A673 (cell line): Measurements from ENCODE around the gene RHOB. TPM values are rescaled to one million over a fixed set of nuclear protein-coding genes. Genes with fewer than 3 reads are reported as not detected.

Experiments
- BruUV-seq: library from RNA; stranded (reverse); fragments of 400-500 nt; replicated peaks from 2 replicates; lab custom pipeline; 2021; lab: Mats Ljungman, UMichigan
- CTCF ChIA-PET: fragments of 300-600 bp; sonication (Branson Sonifier 250); formaldehyde crosslinking; loops from one replicate; lab custom pipeline; 2022; ENCODE audit warnings: antibody characterized with exemption; lab: Charles Lee
- POLR2A ChIA-PET: fragments of 300-600 bp; sonication (Branson Sonifier 250); formaldehyde crosslinking; loops from one replicate; lab custom pipeline; 2022; ENCODE audit warnings: antibody characterized with exemption; ENCODE audit not compliant: low non-redundant PET; lab: Charles Lee
- DNase-seq: peaks from one replicate; pipeline ENCODE4 v3.0.0-alpha.2; 2015; ENCODE audit warnings: low spot score
- H3K27ac ChIP-seq: fragments of 200-600 bp; sonication (generic); 2 replicates; pipeline ENCODE4 v1.5.1; 2016; ENCODE audit warnings: mixed run types, low read depth, mild to moderate bottlenecking, mixed read lengths, antibody characterized with exemption, low read length; ENCODE audit not compliant: poor library complexity, severe bottlenecking
- H3K27me3 ChIP-seq: fragments of 200-600 bp; sonication (generic); replicated peaks from 2 replicates; pipeline ENCODE4 v1.6.1; 2017; ENCODE audit warnings: mixed run types, low read depth, mild to moderate bottlenecking, mixed read lengths, antibody characterized with exemption, low read length; ENCODE audit not compliant: insufficient read depth, poor library complexity
- H3K36me3 ChIP-seq: fragments of 200-600 bp; sonication (generic); 2 replicates; pipeline ENCODE4 v1.6.1; 2016; ENCODE audit warnings: mixed run types, mild to moderate bottlenecking, mixed read lengths, antibody characterized with exemption, low read length; ENCODE audit not compliant: insufficient read depth, poor library complexity, severe bottlenecking
- H3K4me1 ChIP-seq: fragments of 200-600 bp; sonication (generic); 2 replicates; pipeline ENCODE4 v1.6.1; 2017; ENCODE audit warnings: mixed run types, mild to moderate bottlenecking, mixed read lengths, antibody characterized with exemption, low read length; ENCODE audit not compliant: insufficient read depth, poor library complexity, severe bottlenecking
- H3K4me3 ChIP-seq: fragments of 200-600 bp; sonication (generic); 2 replicates; pipeline ENCODE4 v1.5.1; 2016; ENCODE audit warnings: low read depth, mixed run types, mild to moderate bottlenecking, mixed read lengths, low read length; ENCODE audit not compliant: poor library complexity, severe bottlenecking
- H3K9me3 ChIP-seq: fragments of 200-600 bp; sonication (generic); 2 replicates; pipeline ENCODE4 v1.6.1; 2016; ENCODE audit warnings: mixed run types, low read depth, mild to moderate bottlenecking, mixed read lengths, antibody characterized with exemption, low read length; ENCODE audit not compliant: poor library complexity, severe bottlenecking
- CTCF ChIP-seq: fragments of 300-800, 200-600 bp; sonication (generic); conservative IDR thresholded peaks from 2 replicates; pipeline ENCODE4 v1.5.1; 2017; ENCODE audit warnings: low read depth, mild to moderate bottlenecking, antibody characterized with exemption, low read length, moderate library complexity, mixed read lengths
- EZH2 ChIP-seq: fragments of 200-600 bp; sonication (generic); IDR thresholded peaks from 2 replicates; pipeline ENCODE4 v1.6.1; 2017; ENCODE audit warnings: borderline replicate concordance, low read depth, mild to moderate bottlenecking, mixed read lengths, antibody characterized with exemption, low read length; ENCODE audit not compliant: poor library complexity, severe bottlenecking
- intact Hi-C: fragments of 100-400 bp; cut with micrococcal nuclease; formaldehyde crosslinking; loops from one replicate; pipeline ENCODE4 v1.10.0; 2022; ENCODE audit not compliant: unreplicated experiment
- total RNA-seq: library from RNA; stranded (reverse); gene quantifications from 2 replicates; pipeline ENCODE4 v1.2.3, GENCODE V29; 2021

Gene RHOB
- total RNA-seq, 1 experiment from 2014 or later: 31.5 TPM

- DNase-seq: no peak
- CTCF ChIA-PET: no interaction called here
- intact Hi-C loops: no loop called here
- Histone ChIP-seq H3K27ac (no peak overlapping the region), H3K4me1 (no peaks in the 10 kb centered on the region), H3K27me3 (no peaks in the 10 kb centered on the region), H3K36me3 (no peaks in the 10 kb centered on the region), H3K9me3 (no peaks in the 10 kb centered on the region), H3K4me3 (no peak overlapping the region)
- POLR2A ChIA-PET: interaction anchor here (0.7 kb wide), 1 partner anchor 19 kb away, joined by 3 read pairs; the partner anchor contains the start of gene RHOB
- no TSS peak for BruUV-seq
- no peak for TF ChIP-seq EZH2
- no peak for TF ChIP-seq CTCF
Observed at GRCh38 chr2:20465716-20466394, 19.0 kb downstream of the RHOB start.

GRCh38 chr2:20467789-20468548 is 21.1 kb downstream of the RHOB start:
- H3K27ac ChIP-seq: no peak overlapping the region
- ChIA-PET CTCF (no interaction called here), POLR2A (no interaction called here)
- no peaks in the 10 kb centered on the region for H3K4me1 ChIP-seq
- intact Hi-C loops: no loop called here
- H3K9me3 ChIP-seq: no peaks in the 10 kb centered on the region
- H3K4me3 ChIP-seq: no peak overlapping the region
- no peaks in the 10 kb centered on the region for H3K27me3 ChIP-seq
- no peaks in the 10 kb centered on the region for H3K36me3 ChIP-seq
- no TSS peak for BruUV-seq
- TF ChIP-seq EZH2 (no peak), CTCF (no peak)
- no peak for DNase-seq

GRCh38 chr2:20468549-20469500 is 22.0 kb downstream of the RHOB start:
- CTCF ChIA-PET: no interaction called here
- Histone ChIP-seq H3K9me3 (no peaks in the 10 kb centered on the region), H3K27ac (no peak overlapping the region), H3K27me3 (no peaks in the 10 kb centered on the region), H3K36me3 (no peaks in the 10 kb centered on the region), H3K4me3 (no peak overlapping the region), H3K4me1 (no peaks in the 10 kb centered on the region)
- BruUV-seq: no TSS peak
- TF ChIP-seq EZH2: no peak
- TF ChIP-seq CTCF: no peak
- POLR2A ChIA-PET: no interaction called here
- intact Hi-C loops: no loop called here
- DNase-seq: no peak
